OCI-LY7 (cell line): ENCODE data around the gene NAV2.

Experiments used
- CTCF ChIP-seq: fragments of 200-600 bp; sonication (generic); conservative IDR thresholded peaks from 2 replicates; pipeline ENCODE4 v1.5.1; 2014; ENCODE audit warnings: mild to moderate bottlenecking, antibody characterized with exemption, low read length, moderate library complexity, mixed read lengths
- EZH2phosphoT487 ChIP-seq: fragments of 200-600 bp; sonication (generic); IDR thresholded peaks from 2 replicates; pipeline ENCODE4 v1.6.1; 2018; ENCODE audit warnings: low read depth, borderline replicate concordance, mild to moderate bottlenecking, mixed run types, antibody characterized with exemption, low read length, moderate library complexity, mixed read lengths

GRCh38 chr11:19866521-19866920 lies 153.9 kb downstream of the NAV2 start:
- TF ChIP-seq CTCF = no peak
- no peak for TF ChIP-seq EZH2phosphoT487
